ENCODE results near the gene TBX10.

GRCh38 chr11:67674442-67674871 lies 34.9 kb upstream of the TBX10 start, which contains the start of gene ALDH3B2:
- TF ChIP-seq CTCF (IDR thresholded peaks at IDR 0.05; ENCODE audit: low read length) (no peak), EZH2 (optimal IDR thresholded peaks at IDR 0.05; ENCODE audit: low read depth, low read length) (no peak)
